CD4-positive, CD25-positive, alpha-beta regulatory T cell (primary cell): Measurements from ENCODE around the gene CERS2. TPM values are rescaled to one million over a fixed set of nuclear protein-coding genes. Genes with fewer than 3 reads are reported as not detected.

Source experiments
- ATAC-seq, 2 donors: fragments of 150-1000 bp; cut with Tn5 transposase; one replicate each; pipeline ENCODE4 v1.10.0; 2021; ENCODE audit warnings: low read depth in 2 of 2, moderate number of reproducible peaks in 2 of 2, moderate library complexity in 1 of 2
- DNase-seq, 3 donors: peaks; one replicate each; pipeline versions ENCODE4 v3.0.0 to v3.0.0-alpha.2; 2012 to 2022; ENCODE audit warnings: mixed read lengths in 1 of 3
- H3K27ac ChIP-seq: one replicate; pipeline ENCODE4 v1.7.0; 2013; ENCODE audit warnings: mild to moderate bottlenecking, low read length; ENCODE audit not compliant: insufficient read depth, poor library complexity, severe bottlenecking
- H3K27me3 ChIP-seq: one replicate; pipeline ENCODE4 v1.7.0; 2013; ENCODE audit warnings: low read length; ENCODE audit not compliant: control insufficient read depth, insufficient read depth
- H3K36me3 ChIP-seq: one replicate; pipeline ENCODE4 v1.7.0; 2013; ENCODE audit warnings: mild to moderate bottlenecking, low read length, moderate library complexity; ENCODE audit not compliant: control insufficient read depth, insufficient read depth
- H3K4me1 ChIP-seq: 2 replicates; pipeline ENCODE4 v1.7.0; 2013; ENCODE audit warnings: mild to moderate bottlenecking, low read length; ENCODE audit not compliant: insufficient read depth, control insufficient read depth, poor library complexity, severe bottlenecking
- H3K4me3 ChIP-seq: one replicate; pipeline ENCODE4 v1.7.0; 2013; ENCODE audit warnings: low read depth, mild to moderate bottlenecking, low read length, moderate library complexity
- H3K9me3 ChIP-seq, 2 experiments: 1 replicate in 1 of 2; 2 replicates in 1 of 2; pipeline ENCODE4 v1.7.0; 2013; ENCODE audit warnings: low read length in 2 of 2, mild to moderate bottlenecking in 1 of 2, moderate library complexity in 1 of 2; ENCODE audit not compliant: control insufficient read depth in 2 of 2
- H3K27ac Mint-ChIP-seq, 3 donors: one replicate each; pipeline ENCODE4 v1.8.0; 2020 to 2022; ENCODE audit warnings: mild to moderate bottlenecking in 3 of 3, mixed read lengths in 3 of 3, moderate library complexity in 2 of 3
- H3K27me3 Mint-ChIP-seq: one replicate; pipeline ENCODE4 v1.8.0; 2022; ENCODE audit warnings: mild to moderate bottlenecking, mixed read lengths
- H3K36me3 Mint-ChIP-seq: one replicate; pipeline ENCODE4 v1.8.0; 2020; ENCODE audit warnings: mixed read lengths
- H3K4me1 Mint-ChIP-seq, 4 donors: one replicate each; pipeline ENCODE4 v1.8.0; 2020 to 2022; ENCODE audit warnings: mixed read lengths in 4 of 4, mild to moderate bottlenecking in 1 of 4
- H3K4me3 Mint-ChIP-seq, 4 donors: one replicate each; pipeline ENCODE4 v1.8.0; 2020 to 2022; ENCODE audit warnings: mild to moderate bottlenecking in 4 of 4, mixed read lengths in 4 of 4, moderate library complexity in 3 of 4
- H3K9me3 Mint-ChIP-seq, 7 donors: one replicate each; pipeline ENCODE4 v1.8.0; 2020 to 2022; ENCODE audit warnings: mixed read lengths in 7 of 7, mild to moderate bottlenecking in 3 of 7, moderate library complexity in 2 of 7
- polyA plus RNA-seq, 4 donors: library from polyadenylated mRNA; unstranded; fragments of 300-500 nt; fragmentation: Illumina TruSeq; gene quantifications; one replicate each; pipeline ENCODE4 v1.2.3, GENCODE V29; 2021
- total RNA-seq: library from RNA; stranded (reverse); gene quantifications from one replicate; pipeline ENCODE4 v1.2.3, GENCODE V29; 2022

Gene CERS2
- total and polyA plus RNA-seq, 5 donors from 2014 or later, result 99.1 to 201 (median 185) TPM

DNA sequence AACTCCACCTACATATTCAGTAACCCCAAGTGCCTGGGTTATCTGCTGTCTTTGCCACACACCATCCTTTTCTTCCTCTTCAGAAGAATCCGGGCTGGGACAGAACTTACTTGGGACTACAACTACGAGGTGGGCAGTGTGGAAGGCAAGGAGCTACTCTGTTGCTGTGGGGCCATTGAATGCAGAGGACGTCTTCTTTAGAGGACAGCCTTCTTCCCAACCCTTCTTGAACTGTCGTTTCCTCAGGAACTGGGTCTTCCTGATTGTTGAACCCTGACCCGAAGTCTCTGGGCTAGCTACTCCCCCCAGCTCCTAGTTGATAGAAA is 10.5 kb downstream of the CERS2 start:
- Histone ChIP-seq H3K27ac (no peak overlapping the region), H3K4me3 (no peak overlapping the region), H3K27me3 (no peaks in the 10 kb centered on the region), H3K4me1 (no peaks in the 10 kb centered on the region), H3K36me3 (peaks cover 93% of the 10 kb centered on the region), H3K9me3 (no peaks in the 10 kb centered on the region)
- Mint-ChIP-seq H3K4me3 (no peak overlapping the region), H3K4me1 (peaks cover 0 to 9% (median 7%) of the 10 kb centered on the region in 4 donors), H3K36me3 (peaks cover 61% of the 10 kb centered on the region), H3K9me3 (no peaks in the 10 kb centered on the region), H3K27me3 (no peaks in the 10 kb centered on the region), H3K27ac (peak overlapping the region in 1 of 3 donors; percentile 72)
- ATAC-seq (no peak), DNase-seq (no peak)

DNA sequence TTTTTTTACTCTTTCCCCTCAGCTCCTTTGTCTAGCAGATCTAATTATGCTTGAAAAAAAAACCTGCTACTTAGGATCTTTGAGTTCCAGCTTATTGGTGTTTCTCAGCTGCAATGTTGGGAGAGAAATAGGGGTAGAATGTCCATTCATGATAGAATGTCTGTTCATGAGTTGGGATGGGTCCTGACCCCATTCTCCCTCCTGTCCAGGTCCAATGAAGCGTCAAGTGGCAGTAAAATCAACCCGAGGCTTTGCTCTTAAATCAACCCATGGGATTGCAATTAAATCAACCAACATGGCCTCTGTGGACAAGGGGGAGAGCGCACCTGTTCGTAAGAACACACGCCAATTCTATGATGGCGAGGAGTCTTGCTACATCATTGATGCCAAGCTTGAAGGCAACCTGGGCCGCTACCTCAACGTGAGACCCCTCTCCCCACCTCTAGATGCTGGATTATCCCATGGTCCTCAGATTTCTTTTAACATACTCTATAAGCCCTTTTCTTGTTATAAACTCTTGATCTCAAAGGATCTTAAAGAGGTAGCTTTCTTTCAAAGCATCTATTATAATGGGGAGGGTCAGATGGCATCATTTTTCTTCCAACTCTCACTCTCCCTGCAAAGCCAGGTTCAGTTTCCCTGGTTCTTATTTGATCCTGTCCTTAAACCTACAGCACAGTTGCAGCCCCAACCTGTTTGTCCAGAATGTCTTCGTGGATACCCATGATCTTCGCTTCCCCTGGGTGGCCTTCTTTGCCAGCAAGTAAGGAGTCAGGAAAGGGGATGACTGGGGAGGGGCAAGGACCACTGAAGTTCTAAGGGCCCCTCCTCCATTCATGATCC is 11.1 kb downstream of the CERS2 start:
- peaks cover 59% of the 10 kb centered on the region for H3K36me3 Mint-ChIP-seq

DNA sequence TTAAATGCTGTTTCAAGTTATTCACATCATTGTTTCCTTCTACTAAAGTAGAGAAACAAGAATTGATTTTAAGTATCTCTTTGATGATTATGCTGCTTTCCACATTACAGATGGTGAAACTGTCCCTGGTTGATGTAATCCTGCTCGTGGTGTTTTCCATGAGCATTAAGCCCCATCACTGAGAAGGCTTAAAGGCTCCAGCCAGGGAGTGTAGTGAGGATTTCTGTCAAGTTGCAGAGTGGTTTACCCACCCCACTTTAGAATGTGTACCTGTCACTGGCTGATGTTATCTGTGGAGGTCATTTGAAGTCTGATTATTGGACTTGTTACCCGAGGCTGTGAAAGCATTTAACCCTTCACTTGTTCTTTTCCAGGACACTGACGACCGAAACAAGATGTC is 12.9 kb downstream of the CERS2 start:
- DNase-seq (no peak), ATAC-seq (no peak)
- Histone ChIP-seq H3K9me3 (no peaks in the 10 kb centered on the region), H3K27ac (no peak overlapping the region), H3K4me3 (no peak overlapping the region), H3K4me1 (no peaks in the 10 kb centered on the region), H3K36me3 (peaks cover 74% of the 10 kb centered on the region), H3K27me3 (no peaks in the 10 kb centered on the region)
- Mint-ChIP-seq H3K36me3 (peaks cover 48% of the 10 kb centered on the region), H3K9me3 (no peaks in the 10 kb centered on the region), H3K27ac (peak overlapping the region in 1 of 3 donors; percentile 72), H3K4me1 (peaks cover 0 to 4% (median 0%) of the 10 kb centered on the region in 4 donors), H3K27me3 (no peaks in the 10 kb centered on the region), H3K4me3 (no peak overlapping the region)

More for the DNA sequence above, 11.1 kb downstream of the CERS2 start:
- no peaks in the 10 kb centered on the region for H3K4me1 ChIP-seq
- no peaks in the 10 kb centered on the region for H3K27me3 ChIP-seq
- H3K9me3 ChIP-seq, result no peaks in the 10 kb centered on the region
- no peak overlapping the region for H3K4me3 ChIP-seq
- H3K36me3 ChIP-seq, result peaks cover 91% of the 10 kb centered on the region
- ATAC-seq, result no peak
- H3K4me1 Mint-ChIP-seq, result peaks cover 0 to 4% (median 2%) of the 10 kb centered on the region in 4 donors
- peak overlapping the region in 1 of 3 donors; percentile 72 for H3K27ac Mint-ChIP-seq
- H3K27me3 Mint-ChIP-seq, result no peaks in the 10 kb centered on the region
- DNase-seq, result no peak
- H3K27ac ChIP-seq, result no peak overlapping the region
- H3K4me3 Mint-ChIP-seq, result no peak overlapping the region
- no peaks in the 10 kb centered on the region for H3K9me3 Mint-ChIP-seq

DNA sequence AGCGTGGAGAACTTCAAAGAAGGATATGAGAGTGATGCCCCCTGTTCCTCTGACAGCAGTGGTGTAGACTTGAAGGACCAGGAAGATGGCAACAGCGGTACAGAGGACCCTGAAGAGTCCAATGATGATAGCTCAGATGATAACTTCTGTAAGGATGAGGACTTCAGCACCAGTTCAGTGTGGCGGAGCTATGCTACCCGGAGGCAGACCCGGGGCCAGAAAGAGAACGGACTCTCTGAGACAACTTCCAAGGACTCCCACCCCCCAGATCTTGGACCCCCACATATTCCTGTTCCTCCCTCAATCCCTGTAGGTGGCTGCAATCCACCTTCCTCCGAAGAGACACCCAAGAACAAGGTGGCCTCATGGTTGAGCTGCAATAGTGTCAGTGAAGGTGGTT is 14.0 kb downstream of the CERS2 start:
- Mint-ChIP-seq H3K36me3 (peaks cover 41% of the 10 kb centered on the region), H3K27ac (no peak overlapping the region), H3K4me3 (no peak overlapping the region), H3K27me3 (no peaks in the 10 kb centered on the region), H3K4me1 (no peaks in the 10 kb centered on the region), H3K9me3 (no peaks in the 10 kb centered on the region)
- Histone ChIP-seq H3K4me3 (no peak overlapping the region), H3K27ac (no peak overlapping the region), H3K27me3 (no peaks in the 10 kb centered on the region), H3K9me3 (no peaks in the 10 kb centered on the region), H3K36me3 (peaks cover 69% of the 10 kb centered on the region), H3K4me1 (no peaks in the 10 kb centered on the region)
- ATAC-seq, result no peak
- DNase-seq, result no peak

GRCh38 chr1:150957666-150958065 is 17.0 kb downstream of the CERS2 start:
- Histone ChIP-seq H3K36me3 (peaks cover 56% of the 10 kb centered on the region), H3K27ac (no peak overlapping the region), H3K4me3 (no peak overlapping the region), H3K4me1 (no peaks in the 10 kb centered on the region), H3K27me3 (no peaks in the 10 kb centered on the region), H3K9me3 (no peaks in the 10 kb centered on the region)
- ATAC-seq (no peak), DNase-seq (no peak)
- H3K4me1 Mint-ChIP-seq, result peaks cover 0 to 5% (median 0%) of the 10 kb centered on the region in 4 donors
- no peak overlapping the region for H3K4me3 Mint-ChIP-seq
- H3K27ac Mint-ChIP-seq, result no peak overlapping the region
- peaks cover 35% of the 10 kb centered on the region for H3K36me3 Mint-ChIP-seq
- H3K27me3 Mint-ChIP-seq, result no peaks in the 10 kb centered on the region
- H3K9me3 Mint-ChIP-seq, result no peaks in the 10 kb centered on the region

DNA sequence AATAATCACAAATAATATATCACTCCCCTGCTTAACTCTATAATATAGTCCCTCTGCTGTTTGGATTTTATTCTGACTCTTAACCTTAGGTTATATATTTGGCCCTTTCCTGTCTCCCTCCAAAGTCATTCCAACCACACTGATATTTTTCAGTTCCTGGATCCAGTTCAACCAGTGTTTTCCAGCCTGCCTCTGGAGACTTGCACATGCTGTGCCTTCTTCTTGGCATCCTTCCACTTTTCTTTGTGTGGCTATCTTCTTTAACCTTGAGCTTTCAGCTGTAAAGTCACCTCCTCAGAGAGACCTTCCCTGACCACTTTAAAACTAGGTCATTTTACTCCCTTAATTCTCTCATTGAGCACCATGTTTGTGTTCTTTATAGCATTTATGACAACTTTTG is 19.4 kb downstream of the CERS2 start:
- Mint-ChIP-seq H3K27ac (peak overlapping the region; percentile 27 to 68 (median 59)), H3K27me3 (no peaks in the 10 kb centered on the region), H3K36me3 (peaks cover 47% of the 10 kb centered on the region), H3K4me1 (peaks cover 0 to 5% (median 0%) of the 10 kb centered on the region in 4 donors), H3K9me3 (peaks cover 0 to 1% (median 0%) of the 10 kb centered on the region in 7 donors), H3K4me3 (no peak overlapping the region)
- DNase-seq (no peak), ATAC-seq (no peak)
- no peaks in the 10 kb centered on the region for H3K9me3 ChIP-seq
- H3K27me3 ChIP-seq, result no peaks in the 10 kb centered on the region
- no peaks in the 10 kb centered on the region for H3K4me1 ChIP-seq
- no peak overlapping the region for H3K27ac ChIP-seq
- H3K36me3 ChIP-seq, result peaks cover 54% of the 10 kb centered on the region
- H3K4me3 ChIP-seq, result no peak overlapping the region

DNA sequence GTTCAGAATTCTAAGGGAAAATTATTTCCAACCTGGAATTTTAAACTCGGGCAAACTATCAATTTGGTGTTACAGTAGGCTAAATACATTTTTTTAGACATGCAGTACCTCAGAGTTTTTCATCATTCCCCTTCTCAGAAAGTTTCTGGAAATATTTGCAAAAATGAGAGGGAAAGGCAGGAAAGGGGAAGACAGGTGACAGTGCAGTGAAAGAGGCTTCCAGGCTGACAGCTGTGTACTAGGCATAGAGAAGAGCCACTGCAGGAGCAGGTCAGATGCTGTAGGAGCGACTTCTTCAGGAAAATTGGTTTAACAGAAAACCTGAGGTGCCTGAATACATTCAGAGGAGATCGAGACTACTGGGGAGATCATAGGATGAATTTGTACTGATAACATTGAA is 19.9 kb downstream of the CERS2 start:
- ATAC-seq (no peak), DNase-seq (no peak)
- Mint-ChIP-seq H3K27me3 (no peaks in the 10 kb centered on the region), H3K9me3 (peaks cover 0 to 1% (median 0%) of the 10 kb centered on the region in 7 donors), H3K36me3 (peaks cover 47% of the 10 kb centered on the region), H3K4me1 (peaks cover 0 to 5% (median 0%) of the 10 kb centered on the region in 4 donors), H3K4me3 (no peak overlapping the region), H3K27ac (peak overlapping the region in 2 of 3 donors; percentile 48 to 49)
- no peak overlapping the region for H3K4me3 ChIP-seq
- H3K4me1 ChIP-seq, result no peaks in the 10 kb centered on the region
- H3K36me3 ChIP-seq, result peaks cover 54% of the 10 kb centered on the region
- no peaks in the 10 kb centered on the region for H3K27me3 ChIP-seq
- no peak overlapping the region for H3K27ac ChIP-seq
- H3K9me3 ChIP-seq, result no peaks in the 10 kb centered on the region

DNA sequence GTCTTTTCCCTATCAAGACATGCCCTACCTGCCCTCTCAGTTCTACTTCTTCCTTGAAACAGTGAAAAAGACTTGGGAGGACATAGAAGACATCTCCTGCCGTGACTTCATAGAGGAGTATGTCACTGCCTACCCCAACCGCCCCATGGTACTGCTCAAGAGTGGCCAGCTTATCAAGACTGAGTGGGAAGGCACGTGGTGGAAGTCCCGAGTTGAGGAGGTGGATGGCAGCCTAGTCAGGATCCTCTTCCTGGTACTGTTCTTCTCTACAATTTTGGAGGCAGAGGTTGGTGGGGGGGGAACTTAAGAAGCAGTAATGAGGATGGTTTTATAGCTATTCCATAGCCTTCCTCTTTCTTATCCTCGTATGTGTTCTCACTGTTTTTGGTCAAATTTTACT is 29.8 kb downstream of the CERS2 start:
- H3K4me3 ChIP-seq, result no peak overlapping the region
- no peaks in the 10 kb centered on the region for H3K27me3 ChIP-seq
- ATAC-seq (no peak), DNase-seq (no peak)
- Mint-ChIP-seq H3K27me3 (no peaks in the 10 kb centered on the region), H3K4me3 (no peak overlapping the region), H3K9me3 (no peaks in the 10 kb centered on the region), H3K36me3 (peaks cover 55% of the 10 kb centered on the region), H3K27ac (peak overlapping the region in 2 of 3 donors; percentile 40 to 43), H3K4me1 (no peaks in the 10 kb centered on the region)
- H3K4me1 ChIP-seq, result no peaks in the 10 kb centered on the region
- H3K9me3 ChIP-seq, result no peaks in the 10 kb centered on the region
- peaks cover 88% of the 10 kb centered on the region for H3K36me3 ChIP-seq
- no peak overlapping the region for H3K27ac ChIP-seq
